ENCODE measurements around the gene S100B.
A peak's percentile ranks its signal among the peaks of the same experiment; 100 is the strongest.

S100B gene

DNA sequence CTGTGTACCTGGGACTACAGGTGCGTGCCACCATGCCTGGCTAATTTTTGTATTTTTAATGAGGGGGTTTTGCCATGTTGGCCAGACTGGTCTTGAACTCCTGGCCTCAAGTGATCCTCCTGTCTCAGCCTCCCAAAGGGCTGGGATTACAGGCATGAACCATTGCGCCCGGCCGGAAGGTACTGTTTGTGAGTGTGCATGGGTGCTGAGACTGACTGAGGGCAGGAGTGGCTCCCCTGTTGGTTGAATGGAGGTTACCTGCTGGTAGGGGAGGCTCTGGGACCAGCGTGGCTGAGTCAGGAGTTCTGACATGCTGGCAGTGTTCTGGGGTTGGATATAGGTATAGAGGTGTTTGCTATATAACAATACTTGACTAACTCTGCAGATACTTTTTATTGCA lies 41.0 kb upstream of the S100B start:
- H3K4me3 ChIP-seq (ENCODE audit: low read length): no peak overlapping the region
- TF ChIP-seq, protein P1, sequence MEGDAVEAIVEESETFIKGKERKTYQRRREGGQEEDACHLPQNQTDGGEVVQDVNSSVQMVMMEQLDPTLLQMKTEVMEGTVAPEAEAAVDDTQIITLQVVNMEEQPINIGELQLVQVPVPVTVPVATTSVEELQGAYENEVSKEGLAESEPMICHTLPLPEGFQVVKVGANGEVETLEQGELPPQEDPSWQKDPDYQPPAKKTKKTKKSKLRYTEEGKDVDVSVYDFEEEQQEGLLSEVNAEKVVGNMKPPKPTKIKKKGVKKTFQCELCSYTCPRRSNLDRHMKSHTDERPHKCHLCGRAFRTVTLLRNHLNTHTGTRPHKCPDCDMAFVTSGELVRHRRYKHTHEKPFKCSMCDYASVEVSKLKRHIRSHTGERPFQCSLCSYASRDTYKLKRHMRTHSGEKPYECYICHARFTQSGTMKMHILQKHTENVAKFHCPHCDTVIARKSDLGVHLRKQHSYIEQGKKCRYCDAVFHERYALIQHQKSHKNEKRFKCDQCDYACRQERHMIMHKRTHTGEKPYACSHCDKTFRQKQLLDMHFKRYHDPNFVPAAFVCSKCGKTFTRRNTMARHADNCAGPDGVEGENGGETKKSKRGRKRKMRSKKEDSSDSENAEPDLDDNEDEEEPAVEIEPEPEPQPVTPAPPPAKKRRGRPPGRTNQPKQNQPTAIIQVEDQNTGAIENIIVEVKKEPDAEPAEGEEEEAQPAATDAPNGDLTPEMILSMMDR (conservative IDR thresholded peaks at IDR 0.05; ENCODE audit: low read depth, low read length): no peak
- DNase-seq (ENCODE audit: low read depth): no peak

DNA sequence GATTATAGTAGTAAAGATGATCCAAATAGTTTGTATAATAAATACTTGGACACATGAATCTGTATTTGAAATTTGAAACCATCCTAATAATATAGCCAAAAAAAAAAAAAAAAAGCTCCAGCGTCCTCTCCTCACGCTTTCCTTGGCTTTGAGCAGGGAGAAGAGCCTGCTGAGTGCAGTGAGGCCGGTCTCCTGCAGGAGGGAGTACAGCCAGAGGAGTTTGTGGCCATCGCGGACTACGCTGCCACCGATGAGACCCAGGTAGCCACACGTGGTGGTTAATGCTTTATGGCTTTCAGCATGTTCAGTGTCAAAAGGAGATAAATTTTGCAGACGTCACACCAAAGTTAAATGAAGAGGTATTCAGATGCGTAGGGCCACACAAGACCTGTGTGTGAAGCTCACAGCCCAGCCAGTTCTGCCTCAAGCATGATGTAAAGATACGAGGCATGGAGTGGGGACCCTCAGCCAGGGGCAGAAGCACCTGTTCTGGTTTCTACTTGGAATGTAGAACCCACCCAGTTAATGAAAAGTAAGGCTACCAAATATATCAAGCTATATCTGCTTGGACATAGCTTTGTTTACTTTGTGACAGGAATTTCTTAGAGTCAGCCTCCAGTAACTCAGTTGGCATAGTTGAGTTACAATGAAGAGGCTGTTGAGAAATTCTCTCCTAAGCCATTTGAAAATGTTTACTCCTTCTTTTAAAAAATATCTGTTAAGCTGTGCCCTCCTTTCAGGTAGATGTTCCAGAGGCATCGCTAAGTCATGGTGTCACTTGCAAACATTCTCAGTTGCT lies 38.7 kb upstream of the S100B start:
- DNase-seq (ENCODE audit: low read depth): no peak
- H3K4me3 ChIP-seq (ENCODE audit: low read length): no peak overlapping the region
- TF ChIP-seq, protein P1 (conservative IDR thresholded peaks at IDR 0.05; ENCODE audit: low read depth, low read length): no peak

DNA sequence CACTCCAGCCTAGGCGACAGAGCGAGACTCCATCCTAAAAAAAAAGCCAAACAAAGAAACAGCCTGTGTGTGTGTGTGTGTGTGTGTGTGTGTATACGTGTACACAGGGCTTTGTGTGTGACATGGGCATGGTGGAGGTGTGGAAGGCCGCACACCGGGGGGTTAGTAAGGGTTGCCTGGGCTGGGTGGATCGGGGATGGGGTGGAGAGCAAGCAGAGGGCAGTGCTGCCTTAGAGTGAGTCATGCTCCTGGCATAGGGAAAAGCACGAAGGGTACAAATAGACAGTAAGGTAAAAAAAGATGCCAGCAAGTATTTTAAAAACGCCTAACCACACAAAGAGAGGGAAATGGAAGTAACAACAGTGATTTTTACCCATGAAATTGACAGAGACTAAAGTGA lies 36.8 kb upstream of the S100B start:
- no peak for DNase-seq (ENCODE audit: low read depth)
- TF ChIP-seq, protein P1 (conservative IDR thresholded peaks at IDR 0.05; ENCODE audit: low read depth, low read length): no peak
- no peak overlapping the region for H3K4me3 ChIP-seq (ENCODE audit: low read length)

DNA sequence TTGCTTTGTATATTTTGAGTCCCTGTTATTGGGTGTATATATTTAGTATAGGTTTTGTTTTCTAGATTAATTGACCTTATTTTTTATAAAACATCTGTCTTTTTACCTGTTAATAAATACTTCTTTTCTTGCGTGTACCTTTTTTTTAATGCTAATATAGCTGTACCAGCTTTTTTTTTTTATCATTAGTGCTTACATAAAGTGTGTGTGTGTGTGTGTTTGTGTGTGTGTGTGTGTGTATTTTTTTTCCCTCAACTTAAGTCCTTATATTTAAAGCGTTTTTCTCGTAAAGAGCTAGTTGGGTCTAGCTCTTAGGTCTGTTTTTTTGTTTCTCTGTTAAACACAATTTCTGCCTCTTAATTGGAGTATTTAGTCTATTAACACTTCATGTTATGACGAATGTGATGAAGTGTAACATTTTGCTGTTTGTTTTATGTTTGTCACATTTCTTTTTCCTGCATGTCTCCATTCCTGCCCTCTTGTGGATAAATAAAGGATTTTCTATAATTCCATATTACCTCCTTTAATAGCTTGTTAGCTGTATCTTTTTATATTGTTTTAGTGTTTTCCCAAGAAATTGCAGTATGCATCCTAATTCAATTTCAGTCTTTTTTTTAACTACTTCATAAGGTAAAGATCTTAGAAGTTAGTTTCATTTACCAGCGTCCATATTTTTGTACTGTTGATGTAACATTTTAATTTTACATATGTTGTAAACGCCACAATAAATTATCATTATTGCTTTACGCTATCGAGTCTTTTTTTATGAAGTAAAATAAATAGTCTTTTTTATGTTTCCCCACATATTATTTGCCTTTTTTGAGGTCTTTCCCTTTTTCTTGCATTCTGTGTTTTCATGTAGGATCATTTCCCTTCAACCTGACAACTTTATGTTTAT lies 34.9 kb upstream of the S100B start:
- TF ChIP-seq, protein P1 (conservative IDR thresholded peaks at IDR 0.05; ENCODE audit: low read depth, low read length): peak; percentile 46
- no peak overlapping the region for H3K4me3 ChIP-seq (ENCODE audit: low read length)
- no peak for DNase-seq (ENCODE audit: low read depth)

DNA sequence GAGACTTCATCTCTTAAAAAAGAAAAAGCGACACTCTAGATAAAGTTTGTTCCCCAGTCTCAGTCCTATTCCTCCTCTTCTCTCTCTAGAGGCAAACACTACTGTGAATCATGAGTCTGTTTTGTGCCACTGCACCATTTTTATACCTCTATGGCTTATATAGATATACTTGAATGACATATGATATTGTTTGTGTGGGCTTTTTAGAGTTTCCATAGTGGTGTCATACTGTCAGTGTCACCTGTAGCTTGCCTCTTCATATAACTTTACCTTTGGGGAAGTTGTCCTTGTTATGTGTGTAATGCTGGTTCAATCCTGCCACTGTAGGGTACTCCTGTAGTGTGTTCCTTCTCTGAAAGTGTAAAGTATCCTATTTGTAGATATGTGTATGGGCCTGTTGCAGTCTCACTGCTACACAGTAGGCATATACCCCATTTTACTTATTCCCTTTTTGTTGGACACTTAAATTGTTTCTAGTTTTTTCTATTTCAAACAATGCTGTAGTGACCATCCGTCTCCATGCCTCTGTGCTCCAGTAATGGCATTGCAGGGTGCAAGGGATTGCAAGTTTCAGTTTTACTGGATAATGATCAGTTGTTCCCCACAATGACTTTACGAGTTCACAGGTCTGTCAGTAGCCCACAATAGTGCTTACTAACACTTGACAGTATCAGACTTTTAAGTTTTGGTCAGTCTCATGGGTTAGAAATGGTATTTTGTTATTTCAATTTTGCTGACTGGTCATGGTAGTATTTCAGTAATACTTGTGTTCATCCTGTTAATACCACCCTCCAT lies 33.3 kb upstream of the S100B start:
- peak overlapping the region; percentile 5 for H3K4me3 ChIP-seq (ENCODE audit: low read length)
- DNase-seq (ENCODE audit: low read depth): no peak
- TF ChIP-seq, protein P1 (conservative IDR thresholded peaks at IDR 0.05; ENCODE audit: low read depth, low read length): no peak

DNA sequence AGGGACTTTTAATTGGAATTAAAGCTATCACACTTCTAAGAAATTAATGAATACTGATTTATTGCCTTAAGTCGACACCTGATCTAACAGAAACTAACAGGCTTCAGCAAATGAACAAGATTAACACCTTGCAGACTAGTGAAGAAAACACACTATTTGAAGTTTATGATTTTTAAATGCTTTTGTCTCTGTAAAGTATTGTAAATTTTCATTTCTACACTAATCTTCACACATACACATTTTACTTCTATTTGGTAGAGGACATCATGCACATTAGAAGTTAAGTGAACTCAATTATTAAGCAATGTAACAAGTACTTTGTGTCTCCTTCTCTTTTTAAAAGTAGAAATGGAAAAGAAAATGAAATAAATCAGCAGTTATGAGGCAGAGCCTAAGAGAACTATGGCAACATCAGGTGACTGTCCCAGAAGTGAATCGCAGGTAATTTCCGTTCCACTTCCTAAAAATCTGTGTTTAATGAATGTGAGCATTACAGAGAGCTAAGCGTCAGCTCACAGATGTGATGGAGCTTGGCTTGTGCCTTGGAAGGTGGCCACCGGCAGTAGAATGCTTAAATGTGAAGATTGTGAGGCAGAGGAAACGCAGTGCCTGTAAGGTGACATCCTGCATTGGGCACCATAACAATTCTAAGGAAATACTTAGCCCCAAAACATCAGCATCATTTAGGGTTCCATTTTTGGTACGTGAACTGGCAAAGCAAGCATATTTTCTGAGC lies 31.8 kb upstream of the S100B start:
- TF ChIP-seq, protein P1 (conservative IDR thresholded peaks at IDR 0.05; ENCODE audit: low read depth, low read length): no peak
- DNase-seq (ENCODE audit: low read depth): no peak
- H3K4me3 ChIP-seq (ENCODE audit: low read length): peak overlapping the region; percentile 99
